GM12874 (cell line): Measurements from ENCODE around the gene TMCO1.

Experiments used
- CTCF ChIP-seq: IDR thresholded peaks from 2 replicates; pipeline ENCODE4 v1.5.1; 2011; ENCODE audit warnings: low read depth, mild to moderate bottlenecking, control low read depth, low read length, moderate library complexity; ENCODE audit not compliant: insufficient read depth

The TMCO1 gene

GRCh38 chr1:165755393-165756010, 13.2 kb downstream of the TMCO1 start:
- no peak for TF ChIP-seq CTCF

GRCh38 chr1:165753934-165754333, 14.7 kb downstream of the TMCO1 start:
- TF ChIP-seq CTCF = no peak

GRCh38 chr1:165748550-165748949, 20.1 kb downstream of the TMCO1 start:
- no peak for TF ChIP-seq CTCF

GRCh38 chr1:165747632-165748447, 20.8 kb downstream of the TMCO1 start:
- TF ChIP-seq CTCF = no peak

GRCh38 chr1:165742194-165742593, 26.5 kb downstream of the TMCO1 start:
- no peak for TF ChIP-seq CTCF

GRCh38 chr1:165738794-165739193, 29.9 kb downstream of the TMCO1 start:
- TF ChIP-seq CTCF = no peak

- no peak for TF ChIP-seq CTCF
Measured at GRCh38 chr1:165737196-165737595, 31.5 kb downstream of the TMCO1 start.
